ENCODE measurements around the gene THRB. TPM values are rescaled to one million over a fixed set of nuclear protein-coding genes. Genes with fewer than 3 reads are reported as not detected.

The THRB gene
- total RNA-seq, 3 donors from 2014 or later: 29.8 to 40.2 (median 39.2) TPM

DNA sequence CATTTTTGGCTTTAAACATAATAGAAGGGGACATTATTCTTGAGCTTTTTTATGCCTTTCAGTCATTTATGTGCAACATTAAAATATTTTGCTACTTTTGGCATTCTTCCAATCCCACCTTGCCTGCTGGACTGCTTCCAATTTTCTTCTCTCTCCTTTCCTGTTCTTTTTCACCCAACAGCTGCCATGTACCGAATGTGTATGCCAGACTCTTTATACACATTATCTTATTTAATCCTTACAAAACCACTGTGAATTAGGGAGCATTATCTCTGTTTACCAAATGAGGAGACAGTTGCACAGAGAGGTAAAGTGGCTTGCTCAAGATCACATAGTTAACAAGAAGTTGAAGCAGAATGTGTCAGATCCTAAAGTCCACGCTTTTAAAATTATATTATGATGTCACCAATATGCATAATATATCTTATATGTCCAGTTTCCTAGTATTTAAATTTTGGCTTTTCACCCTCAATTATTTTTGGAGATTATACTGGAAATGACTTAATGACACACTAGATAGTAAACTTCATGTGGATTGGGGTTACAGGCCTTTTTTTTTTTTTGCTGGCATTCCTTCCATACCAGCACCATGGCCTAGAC lies 231.5 kb downstream of the THRB start:
- TF ChIP-seq POLR2AphosphoS5 (IDR thresholded peaks at IDR 0.05): no peak
- TF ChIP-seq POLR2A (IDR thresholded peaks at IDR 0.05): no peak
- TF ChIP-seq, protein P1, sequence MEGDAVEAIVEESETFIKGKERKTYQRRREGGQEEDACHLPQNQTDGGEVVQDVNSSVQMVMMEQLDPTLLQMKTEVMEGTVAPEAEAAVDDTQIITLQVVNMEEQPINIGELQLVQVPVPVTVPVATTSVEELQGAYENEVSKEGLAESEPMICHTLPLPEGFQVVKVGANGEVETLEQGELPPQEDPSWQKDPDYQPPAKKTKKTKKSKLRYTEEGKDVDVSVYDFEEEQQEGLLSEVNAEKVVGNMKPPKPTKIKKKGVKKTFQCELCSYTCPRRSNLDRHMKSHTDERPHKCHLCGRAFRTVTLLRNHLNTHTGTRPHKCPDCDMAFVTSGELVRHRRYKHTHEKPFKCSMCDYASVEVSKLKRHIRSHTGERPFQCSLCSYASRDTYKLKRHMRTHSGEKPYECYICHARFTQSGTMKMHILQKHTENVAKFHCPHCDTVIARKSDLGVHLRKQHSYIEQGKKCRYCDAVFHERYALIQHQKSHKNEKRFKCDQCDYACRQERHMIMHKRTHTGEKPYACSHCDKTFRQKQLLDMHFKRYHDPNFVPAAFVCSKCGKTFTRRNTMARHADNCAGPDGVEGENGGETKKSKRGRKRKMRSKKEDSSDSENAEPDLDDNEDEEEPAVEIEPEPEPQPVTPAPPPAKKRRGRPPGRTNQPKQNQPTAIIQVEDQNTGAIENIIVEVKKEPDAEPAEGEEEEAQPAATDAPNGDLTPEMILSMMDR (IDR thresholded peaks at IDR 0.05): no peak
- H3K27ac ChIP-seq: no peak overlapping the region
- H3K27me3 ChIP-seq: no peaks in the 10 kb centered on the region
- H3K9me3 ChIP-seq: no peaks in the 10 kb centered on the region
- no peaks in the 10 kb centered on the region for H3K4me1 ChIP-seq
- intact Hi-C loops (cut with DNase I; ENCODE audit: low total_unique reads): no loop called here
- H3K4me3 ChIP-seq: no peak overlapping the region
- no peak for DNase-seq (ENCODE audit: low spot score in 2 of 2)
- H3K36me3 ChIP-seq: no peaks in the 10 kb centered on the region

DNA sequence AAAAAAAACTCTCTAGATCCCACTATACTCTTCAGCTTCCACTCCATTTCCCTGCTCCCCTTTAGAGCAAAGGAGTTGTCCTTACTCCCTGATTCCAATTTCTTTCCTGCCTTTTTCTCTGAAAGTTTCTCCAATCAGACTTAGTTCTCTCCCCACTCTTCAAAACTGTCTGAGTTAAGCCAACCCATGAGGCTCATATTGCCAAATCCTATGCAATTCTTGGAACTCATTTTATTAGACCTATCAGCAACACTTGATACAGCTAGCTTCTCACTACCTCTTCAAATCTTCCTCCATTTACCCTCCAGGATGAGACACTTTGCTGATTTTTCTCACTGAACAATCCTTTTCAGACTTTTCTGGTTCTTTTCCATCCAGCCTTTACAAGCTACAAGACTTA lies 233.1 kb downstream of the THRB start:
- Histone ChIP-seq H3K4me3 (no peak overlapping the region), H3K4me1 (no peaks in the 10 kb centered on the region), H3K27ac (no peak overlapping the region), H3K36me3 (no peaks in the 10 kb centered on the region), H3K27me3 (no peaks in the 10 kb centered on the region), H3K9me3 (no peaks in the 10 kb centered on the region)
- no peak for TF ChIP-seq POLR2A (IDR thresholded peaks at IDR 0.05)
- no peak for TF ChIP-seq POLR2AphosphoS5 (IDR thresholded peaks at IDR 0.05)
- TF ChIP-seq, protein P1 (IDR thresholded peaks at IDR 0.05): no peak
- intact Hi-C loops (cut with DNase I; ENCODE audit: low total_unique reads): no loop called here
- no peak for DNase-seq (ENCODE audit: low spot score in 2 of 2)

DNA sequence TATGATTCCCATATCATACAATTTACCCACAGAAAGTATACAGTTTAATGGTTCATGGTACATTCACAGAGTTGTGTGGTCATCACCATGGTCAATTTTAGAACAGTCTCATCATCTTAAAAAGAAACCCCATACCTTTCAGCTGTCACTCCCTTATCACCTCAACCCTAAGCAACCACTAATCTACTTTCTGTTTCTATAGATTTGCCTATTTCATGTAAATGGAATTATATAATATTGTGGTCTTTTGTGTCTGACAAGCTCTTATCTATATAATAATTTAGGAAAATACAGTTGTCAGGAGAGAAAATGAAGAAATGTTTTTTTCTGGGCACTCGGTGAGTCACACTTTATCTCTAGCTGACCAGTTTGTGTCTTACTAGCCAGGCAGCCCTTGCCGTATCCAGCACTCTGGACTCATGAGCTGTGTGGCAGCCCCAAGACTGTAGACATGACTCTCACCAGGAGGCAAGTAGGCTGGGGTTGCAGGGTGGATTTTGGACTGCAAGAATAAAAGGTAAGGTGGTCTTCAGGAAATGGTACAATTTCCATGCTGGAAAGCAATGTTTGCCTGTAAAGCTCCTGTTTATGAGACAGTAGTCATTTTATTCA lies 234.6 kb downstream of the THRB start:
- TF ChIP-seq POLR2A (IDR thresholded peaks at IDR 0.05): no peak
- TF ChIP-seq, protein P1 (IDR thresholded peaks at IDR 0.05): no peak
- TF ChIP-seq POLR2AphosphoS5 (IDR thresholded peaks at IDR 0.05): no peak
- no peaks in the 10 kb centered on the region for H3K36me3 ChIP-seq
- H3K9me3 ChIP-seq: no peaks in the 10 kb centered on the region
- no peak overlapping the region for H3K27ac ChIP-seq
- H3K27me3 ChIP-seq: no peaks in the 10 kb centered on the region
- H3K4me3 ChIP-seq: no peak overlapping the region
- no peaks in the 10 kb centered on the region for H3K4me1 ChIP-seq
- no peak for DNase-seq (ENCODE audit: low spot score in 2 of 2)
- intact Hi-C loops (cut with DNase I; ENCODE audit: low total_unique reads): no loop called here

DNA sequence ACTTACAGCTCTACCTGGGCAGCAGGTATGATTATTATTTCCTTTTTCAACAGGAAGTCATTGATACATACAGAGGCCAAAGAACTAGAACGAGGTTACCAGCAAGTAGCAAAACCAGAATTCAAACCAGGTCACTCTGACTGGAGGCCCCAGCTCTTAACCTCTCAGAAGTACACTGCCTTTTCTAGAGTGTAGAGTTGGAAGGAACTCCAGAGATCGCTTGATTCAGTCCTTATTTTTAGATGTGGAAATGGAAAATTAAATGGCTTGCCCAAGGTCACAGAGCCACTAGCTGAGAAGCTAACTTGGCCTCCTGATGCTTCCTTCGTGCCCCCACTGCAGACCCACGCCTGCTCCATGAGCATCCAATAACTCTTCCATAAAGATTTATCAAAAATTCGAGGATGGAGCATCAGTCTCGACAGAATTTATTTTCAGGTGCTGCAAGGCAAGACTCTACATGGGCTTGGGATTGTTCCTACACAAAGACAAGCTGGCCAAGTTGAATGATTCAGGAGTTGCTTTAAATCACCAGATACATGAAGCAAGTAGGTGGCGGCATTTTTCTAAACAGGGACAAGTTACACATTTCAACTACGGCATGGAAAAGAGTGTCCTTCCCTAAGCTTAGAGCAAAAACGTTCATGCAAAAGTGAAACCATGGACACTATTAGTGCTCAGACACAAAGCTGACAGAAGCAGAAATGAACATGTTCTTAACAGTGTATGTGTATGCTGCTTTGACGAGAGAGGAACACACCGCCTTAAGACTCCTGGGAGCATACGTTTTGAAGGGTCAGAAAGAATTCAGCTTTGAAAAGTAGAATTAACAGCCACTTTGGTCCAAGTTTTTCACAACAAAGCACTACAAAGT lies 235.7 kb downstream of the THRB start:
- intact Hi-C loops (cut with DNase I; ENCODE audit: low total_unique reads): no loop called here
- Histone ChIP-seq H3K4me1 (no peaks in the 10 kb centered on the region), H3K4me3 (peak overlapping the region in 2 of 3 donors; percentile 12 to 41), H3K27me3 (no peaks in the 10 kb centered on the region), H3K27ac (peak overlapping the region in 1 of 2 donors; percentile 3), H3K9me3 (no peaks in the 10 kb centered on the region), H3K36me3 (no peaks in the 10 kb centered on the region)
- TF ChIP-seq POLR2A (IDR thresholded peaks at IDR 0.05): no peak
- TF ChIP-seq, protein P1 (IDR thresholded peaks at IDR 0.05): no peak
- no peak for TF ChIP-seq POLR2AphosphoS5 (IDR thresholded peaks at IDR 0.05)
- no peak for DNase-seq (ENCODE audit: low spot score in 2 of 2)

DNA sequence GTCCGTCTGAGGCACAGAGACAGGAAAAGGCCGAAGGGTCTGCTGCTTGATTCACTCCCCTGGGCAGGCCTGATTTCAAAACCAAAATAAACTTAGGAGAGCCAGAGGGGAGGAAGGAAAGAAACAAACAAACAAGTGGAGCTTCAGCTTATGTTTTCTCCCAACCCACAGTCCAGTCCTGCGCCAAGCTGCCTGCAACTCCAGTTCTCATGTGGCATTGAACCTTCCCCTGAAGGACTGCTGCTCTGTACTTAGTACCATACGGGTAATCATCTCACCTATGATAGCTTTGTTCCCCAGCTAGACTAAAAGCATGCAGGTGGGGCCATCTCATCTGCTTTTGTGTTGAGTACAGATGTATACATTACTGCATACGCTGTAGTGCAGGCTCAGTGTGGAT lies 236.4 kb downstream of the THRB start:
- Histone ChIP-seq H3K4me3 (no peak overlapping the region), H3K9me3 (no peaks in the 10 kb centered on the region), H3K36me3 (no peaks in the 10 kb centered on the region), H3K27me3 (no peaks in the 10 kb centered on the region), H3K4me1 (no peaks in the 10 kb centered on the region), H3K27ac (peak overlapping the region in 1 of 2 donors; percentile 3)
- intact Hi-C loops (cut with DNase I; ENCODE audit: low total_unique reads): no loop called here
- DNase-seq (ENCODE audit: low spot score in 2 of 2): no peak
- TF ChIP-seq, protein P1 (IDR thresholded peaks at IDR 0.05): no peak
- TF ChIP-seq POLR2A (IDR thresholded peaks at IDR 0.05) (no peak), POLR2AphosphoS5 (IDR thresholded peaks at IDR 0.05) (no peak)
